Bronchial epithelial cell (primary cell): ENCODE measurements around the gene CLK3. TPM values are rescaled to one million over a fixed set of nuclear protein-coding genes. Genes with fewer than 3 reads are reported as not detected.

Experiments
- DNase-seq: peaks from one replicate; pipeline ENCODE4 v3.0.0-alpha.2; 2010; ENCODE audit warnings: low read depth
- FAIRE-seq: peaks from 2 replicates; lab custom pipeline; 2011; peaks lifted over from hg19 to GRCh38; lab: Jason Lieb, UNC
- H3K27me3 ChIP-seq: 2 replicates; pipeline ENCODE4 v1.5.1; 2011; ENCODE audit warnings: low read length; ENCODE audit not compliant: control insufficient read depth, insufficient read depth
- H3K36me3 ChIP-seq: 2 replicates; pipeline ENCODE4 v1.5.1; 2011; ENCODE audit warnings: low read length; ENCODE audit not compliant: control insufficient read depth, insufficient read depth
- H3K4me3 ChIP-seq: 2 replicates; pipeline ENCODE4 v1.5.1; 2011; ENCODE audit warnings: mild to moderate bottlenecking, low read depth, low read length, control low read depth
- total RNA-seq: library from RNA; depleted of rRNA; stranded (reverse); fragments of >200 nt; gene quantifications from 2 replicates; pipeline ENCODE4 v1.2.1, GENCODE V29; 2014
- TF ChIP-seq, protein P1 (sequence below): IDR thresholded peaks from 2 replicates; pipeline ENCODE4 v1.5.1; 2011; ENCODE audit warnings: mild to moderate bottlenecking, moderate library complexity, low read length, control low read depth, inconsistent platforms; ENCODE audit not compliant: insufficient read depth, severe bottlenecking

Gene CLK3
- total RNA-seq, 1 donor from 2014 or later, result 115 TPM

DNA sequence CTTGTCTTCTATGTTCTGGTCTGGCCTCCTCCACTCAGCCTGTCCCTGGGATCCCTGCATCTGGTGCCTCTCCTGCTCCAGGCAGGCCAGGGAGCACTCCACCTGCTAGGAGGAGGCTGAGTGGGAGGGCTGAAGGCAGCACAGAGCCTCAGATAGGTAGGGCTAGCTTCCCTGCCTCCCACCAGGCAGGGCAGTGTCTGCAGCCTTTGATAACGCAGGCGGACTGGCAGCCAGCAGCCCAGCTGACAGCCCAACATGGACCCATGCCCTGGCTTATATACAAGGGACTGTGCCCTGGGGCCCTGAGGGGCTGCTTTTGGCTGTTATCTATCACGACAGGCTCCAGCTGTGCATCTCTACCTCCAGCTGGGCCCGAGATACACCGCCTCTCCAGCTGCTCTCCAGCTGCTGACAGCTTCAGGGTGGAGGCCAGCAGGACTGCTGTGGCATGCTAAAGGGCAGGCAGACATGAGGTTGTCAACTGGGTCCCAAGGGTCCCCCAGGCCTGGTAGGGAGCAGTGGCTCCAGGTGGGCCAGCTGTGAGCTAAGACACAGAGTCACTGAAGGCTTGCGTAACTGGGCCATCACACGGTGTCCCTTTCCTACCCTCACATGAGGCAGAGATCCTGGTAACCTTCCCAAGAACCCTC is 5.2 kb upstream of the CLK3 start:
- TF ChIP-seq, protein P1, sequence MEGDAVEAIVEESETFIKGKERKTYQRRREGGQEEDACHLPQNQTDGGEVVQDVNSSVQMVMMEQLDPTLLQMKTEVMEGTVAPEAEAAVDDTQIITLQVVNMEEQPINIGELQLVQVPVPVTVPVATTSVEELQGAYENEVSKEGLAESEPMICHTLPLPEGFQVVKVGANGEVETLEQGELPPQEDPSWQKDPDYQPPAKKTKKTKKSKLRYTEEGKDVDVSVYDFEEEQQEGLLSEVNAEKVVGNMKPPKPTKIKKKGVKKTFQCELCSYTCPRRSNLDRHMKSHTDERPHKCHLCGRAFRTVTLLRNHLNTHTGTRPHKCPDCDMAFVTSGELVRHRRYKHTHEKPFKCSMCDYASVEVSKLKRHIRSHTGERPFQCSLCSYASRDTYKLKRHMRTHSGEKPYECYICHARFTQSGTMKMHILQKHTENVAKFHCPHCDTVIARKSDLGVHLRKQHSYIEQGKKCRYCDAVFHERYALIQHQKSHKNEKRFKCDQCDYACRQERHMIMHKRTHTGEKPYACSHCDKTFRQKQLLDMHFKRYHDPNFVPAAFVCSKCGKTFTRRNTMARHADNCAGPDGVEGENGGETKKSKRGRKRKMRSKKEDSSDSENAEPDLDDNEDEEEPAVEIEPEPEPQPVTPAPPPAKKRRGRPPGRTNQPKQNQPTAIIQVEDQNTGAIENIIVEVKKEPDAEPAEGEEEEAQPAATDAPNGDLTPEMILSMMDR, result no peak
- H3K36me3 ChIP-seq, result no peaks in the 10 kb centered on the region
- DNase-seq, result no peak
- no peak overlapping the region for H3K4me3 ChIP-seq
- H3K27me3 ChIP-seq, result no peaks in the 10 kb centered on the region
- no peak for FAIRE-seq

DNA sequence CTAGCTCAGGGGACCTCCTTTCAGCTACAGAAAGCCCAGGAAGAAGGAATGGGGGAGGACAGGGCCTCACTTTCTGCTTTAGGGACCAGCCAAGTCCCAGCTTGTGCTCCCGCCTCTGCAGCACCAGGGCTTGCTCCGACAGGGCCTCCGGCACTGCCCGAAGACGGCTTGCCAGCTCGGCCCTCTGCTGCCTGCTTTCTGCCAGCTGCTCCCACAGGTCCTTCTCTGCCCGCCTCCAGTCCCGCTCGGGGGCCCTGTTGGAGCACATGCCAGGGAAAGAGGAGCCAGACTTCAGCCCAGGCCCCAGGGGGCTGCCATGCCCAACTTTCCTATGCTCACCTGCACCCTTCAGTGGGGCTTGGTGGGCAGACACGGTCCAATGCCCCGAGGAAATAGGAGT is 4.3 kb upstream of the CLK3 start:
- DNase-seq (peak; percentile 54), FAIRE-seq (no peak)
- no peaks in the 10 kb centered on the region for H3K27me3 ChIP-seq
- TF ChIP-seq, protein P1, result no peak
- no peaks in the 10 kb centered on the region for H3K36me3 ChIP-seq
- no peak overlapping the region for H3K4me3 ChIP-seq

DNA sequence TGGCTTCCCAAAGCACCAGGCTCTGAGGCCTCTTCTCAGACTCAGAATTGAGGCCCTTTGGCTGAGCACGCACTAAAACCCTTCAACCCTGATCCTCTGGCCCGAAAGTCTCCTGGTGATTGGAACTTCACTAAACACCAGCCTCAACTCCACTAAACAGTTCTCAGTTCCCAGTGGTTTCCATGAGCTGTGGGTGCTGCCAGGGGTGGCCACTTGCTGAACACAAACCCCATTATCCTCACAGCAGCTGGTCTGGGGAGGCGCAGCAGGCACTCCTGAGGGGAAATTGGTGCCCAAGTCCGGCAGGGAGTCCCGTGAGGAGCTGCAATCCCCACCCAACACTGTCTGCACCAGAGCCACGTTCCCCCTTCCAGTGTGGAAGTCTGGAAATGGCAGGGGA is 3.8 kb upstream of the CLK3 start:
- FAIRE-seq (no peak), DNase-seq (no peak)
- Histone ChIP-seq H3K36me3 (no peaks in the 10 kb centered on the region), H3K4me3 (no peak overlapping the region), H3K27me3 (no peaks in the 10 kb centered on the region)
- TF ChIP-seq, protein P1, result no peak

- no peak overlapping the region for H3K4me3 ChIP-seq
- TF ChIP-seq, protein P1, result no peak
- DNase-seq, result no peak
- no peaks in the 10 kb centered on the region for H3K27me3 ChIP-seq
- H3K36me3 ChIP-seq, result no peaks in the 10 kb centered on the region
- FAIRE-seq, result no peak
Observed at GRCh38 chr15:74612677-74613076, 3.0 kb upstream of the CLK3 start.

- Histone ChIP-seq H3K36me3 (no peaks in the 10 kb centered on the region), H3K4me3 (no peak overlapping the region), H3K27me3 (no peaks in the 10 kb centered on the region)
- TF ChIP-seq, protein P1, result no peak
- no peak for DNase-seq
- no peak for FAIRE-seq
Observed at GRCh38 chr15:74613089-74613952, 2.3 kb upstream of the CLK3 start.
